ENCODE data around the gene DHX29. TPM values are rescaled to one million over a fixed set of nuclear protein-coding genes. Genes with fewer than 3 reads are reported as not detected.

DHX29 gene
- total RNA-seq, 1 donor from 2014 or later, result 16.3 TPM

DNA sequence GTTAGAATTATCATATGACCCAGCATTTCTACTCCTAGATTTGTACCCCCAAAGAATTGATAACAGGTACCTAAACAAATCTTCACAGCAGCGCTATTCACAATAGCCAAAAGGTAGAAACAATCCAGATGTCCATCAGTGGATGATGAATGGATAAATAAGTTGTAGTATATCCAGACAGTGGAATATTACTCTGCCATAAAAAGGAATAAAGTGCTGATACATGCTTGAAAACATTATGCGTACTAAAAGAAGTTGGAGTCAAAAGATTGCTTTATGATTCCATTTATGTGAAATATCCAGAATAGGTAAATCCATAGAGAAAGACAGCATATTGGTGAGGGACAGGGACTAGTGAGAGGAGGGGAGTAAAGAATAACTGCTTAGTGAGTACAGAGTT is 26.3 kb upstream of the DHX29 start:
- TF ChIP-seq CTCF (IDR thresholded peaks at IDR 0.05; ENCODE audit: insufficient read depth, low read length, severe bottlenecking), result no peak
- Histone ChIP-seq H3K27me3 (ENCODE audit: control insufficient read depth, insufficient read depth, low read length) (no peaks in the 10 kb centered on the region), H3K4me3 (ENCODE audit: low read depth, low read length) (no peak overlapping the region), H3K36me3 (ENCODE audit: control insufficient read depth, insufficient read depth, low read length) (peaks cover 1% of the 10 kb centered on the region)
- FAIRE-seq (no peak), DNase-seq (ENCODE audit: low read depth) (no peak)

GRCh38 chr5:55333017-55333416 is 25.5 kb upstream of the DHX29 start:
- FAIRE-seq, result no peak
- no peak for TF ChIP-seq CTCF (IDR thresholded peaks at IDR 0.05; ENCODE audit: insufficient read depth, low read length, severe bottlenecking)
- H3K36me3 ChIP-seq (ENCODE audit: control insufficient read depth, insufficient read depth, low read length), result peaks cover 1% of the 10 kb centered on the region

DNA sequence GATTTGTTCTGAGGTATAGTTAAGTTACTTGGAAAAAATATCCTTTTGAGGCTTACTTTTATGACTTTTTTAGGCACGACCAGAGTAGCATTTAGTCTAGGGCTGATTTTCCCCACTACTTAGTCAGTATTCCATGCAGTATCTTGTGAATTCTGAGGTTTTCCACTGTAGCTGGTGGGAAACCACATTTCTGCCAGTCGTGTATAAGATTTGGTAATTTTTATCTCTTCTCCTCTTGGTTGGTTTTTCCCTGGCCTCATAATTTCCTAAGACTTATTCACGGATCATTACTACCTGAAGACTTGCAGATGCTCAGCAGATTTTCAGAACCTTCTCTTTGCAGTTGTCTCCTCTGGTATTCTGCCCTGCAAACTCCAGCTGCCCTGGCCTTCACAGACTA is 23.8 kb upstream of the DHX29 start:
- no peak for TF ChIP-seq CTCF (IDR thresholded peaks at IDR 0.05; ENCODE audit: insufficient read depth, low read length, severe bottlenecking)
- Histone ChIP-seq H3K27me3 (ENCODE audit: control insufficient read depth, insufficient read depth, low read length) (no peaks in the 10 kb centered on the region), H3K36me3 (ENCODE audit: control insufficient read depth, insufficient read depth, low read length) (peaks cover 3% of the 10 kb centered on the region), H3K4me3 (ENCODE audit: low read depth, low read length) (no peak overlapping the region)
- no peak for FAIRE-seq
- no peak for DNase-seq (ENCODE audit: low read depth)

More at GRCh38 chr5:55333017-55333416, 25.5 kb upstream of the DHX29 start:
- H3K27me3 ChIP-seq (ENCODE audit: control insufficient read depth, insufficient read depth, low read length), result no peaks in the 10 kb centered on the region
- no peak for DNase-seq (ENCODE audit: low read depth)
- H3K4me3 ChIP-seq (ENCODE audit: low read depth, low read length), result no peak overlapping the region

DNA sequence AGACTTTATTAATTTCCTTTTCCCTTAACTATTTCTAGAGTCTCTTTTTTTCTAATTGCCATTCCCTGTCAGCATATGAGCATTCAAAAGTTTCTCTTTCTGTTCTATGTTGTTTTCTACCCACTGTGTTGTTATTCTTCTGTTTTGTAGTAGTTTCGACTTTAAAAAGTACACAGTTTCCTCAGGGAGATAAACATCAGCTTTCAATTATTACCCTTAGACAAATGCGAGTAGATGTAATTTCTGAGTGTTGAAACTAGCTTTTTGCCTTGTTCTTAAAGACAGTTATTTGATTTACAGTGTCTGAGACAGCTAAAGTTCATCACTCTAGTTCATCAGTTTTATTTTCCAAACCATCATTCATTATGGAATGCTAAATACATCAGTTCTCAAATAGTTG is 19.8 kb upstream of the DHX29 start:
- DNase-seq (ENCODE audit: low read depth), result no peak
- FAIRE-seq, result no peak
- Histone ChIP-seq H3K4me3 (ENCODE audit: low read depth, low read length) (no peak overlapping the region), H3K27me3 (ENCODE audit: control insufficient read depth, insufficient read depth, low read length) (no peaks in the 10 kb centered on the region), H3K36me3 (ENCODE audit: control insufficient read depth, insufficient read depth, low read length) (peaks cover 5% of the 10 kb centered on the region)
- TF ChIP-seq CTCF (IDR thresholded peaks at IDR 0.05; ENCODE audit: insufficient read depth, low read length, severe bottlenecking), result no peak

GRCh38 chr5:55325621-55326020 is 18.1 kb upstream of the DHX29 start:
- Histone ChIP-seq H3K36me3 (ENCODE audit: control insufficient read depth, insufficient read depth, low read length) (peaks cover 5% of the 10 kb centered on the region), H3K27me3 (ENCODE audit: control insufficient read depth, insufficient read depth, low read length) (no peaks in the 10 kb centered on the region), H3K4me3 (ENCODE audit: low read depth, low read length) (no peak overlapping the region)
- FAIRE-seq, result no peak
- DNase-seq (ENCODE audit: low read depth), result no peak
- TF ChIP-seq CTCF (IDR thresholded peaks at IDR 0.05; ENCODE audit: insufficient read depth, low read length, severe bottlenecking), result no peak

DNA sequence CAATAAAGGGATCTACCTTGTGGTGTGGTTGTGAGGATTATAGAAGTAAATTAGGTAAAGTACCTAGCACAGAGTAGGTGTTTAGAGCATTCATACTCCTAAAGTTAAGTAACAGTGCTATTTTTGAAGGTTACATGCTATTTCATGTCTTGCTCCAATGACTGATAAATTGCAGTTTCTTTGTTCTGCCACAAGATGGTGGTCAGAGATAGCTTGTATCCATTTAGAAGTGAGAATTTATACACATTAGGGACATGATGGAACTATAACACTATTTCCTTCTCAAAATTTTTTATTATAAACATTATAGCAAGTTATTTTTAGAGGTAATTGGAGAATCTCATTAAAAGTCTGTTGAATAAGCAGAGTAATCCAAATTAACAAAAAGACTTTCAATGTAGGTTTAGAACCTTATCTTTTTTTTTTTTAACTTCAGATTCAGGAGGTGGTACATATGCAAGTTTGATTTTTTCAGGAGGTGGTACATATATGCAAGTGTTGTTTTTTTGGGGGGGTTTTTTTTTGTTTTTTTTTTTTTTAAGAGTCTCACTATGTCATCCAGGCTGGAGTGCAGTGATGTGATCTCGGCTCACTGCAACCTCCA is 17.4 kb upstream of the DHX29 start:
- Histone ChIP-seq H3K27me3 (ENCODE audit: control insufficient read depth, insufficient read depth, low read length) (no peaks in the 10 kb centered on the region), H3K4me3 (ENCODE audit: low read depth, low read length) (no peak overlapping the region), H3K36me3 (ENCODE audit: control insufficient read depth, insufficient read depth, low read length) (peaks cover 4% of the 10 kb centered on the region)
- peak; percentile 32 for TF ChIP-seq CTCF (IDR thresholded peaks at IDR 0.05; ENCODE audit: insufficient read depth, low read length, severe bottlenecking)
- peak; percentile 53 for DNase-seq (ENCODE audit: low read depth)
- FAIRE-seq, result no peak

Measured in bronchial epithelial cell (primary cell).